Umbilical cord (tissue), 2 donors: ENCODE measurements around the gene TYMS. TPM values are rescaled to one million over a fixed set of nuclear protein-coding genes. Genes with fewer than 3 reads are reported as not detected.

ENCODE experiments used
- DNase-seq: peaks from one replicate; pipeline ENCODE4 v3.0.0-alpha.2; 2015; ENCODE audit warnings: low spot score
- total RNA-seq: library from RNA; depleted of rRNA; stranded (reverse); fragments of >200 nt; gene quantifications from one replicate; pipeline ENCODE4 v1.2.3, GENCODE V29; 2014; ENCODE audit warnings: low replicate concordance; ENCODE audit not compliant: insufficient read depth

TYMS gene
- total RNA-seq, 1 donor from 2014 or later: 6.0 TPM

- DNase-seq: no peak
Observed at GRCh38 chr18:711310-711656, 53.8 kb downstream of the TYMS start.

DNA sequence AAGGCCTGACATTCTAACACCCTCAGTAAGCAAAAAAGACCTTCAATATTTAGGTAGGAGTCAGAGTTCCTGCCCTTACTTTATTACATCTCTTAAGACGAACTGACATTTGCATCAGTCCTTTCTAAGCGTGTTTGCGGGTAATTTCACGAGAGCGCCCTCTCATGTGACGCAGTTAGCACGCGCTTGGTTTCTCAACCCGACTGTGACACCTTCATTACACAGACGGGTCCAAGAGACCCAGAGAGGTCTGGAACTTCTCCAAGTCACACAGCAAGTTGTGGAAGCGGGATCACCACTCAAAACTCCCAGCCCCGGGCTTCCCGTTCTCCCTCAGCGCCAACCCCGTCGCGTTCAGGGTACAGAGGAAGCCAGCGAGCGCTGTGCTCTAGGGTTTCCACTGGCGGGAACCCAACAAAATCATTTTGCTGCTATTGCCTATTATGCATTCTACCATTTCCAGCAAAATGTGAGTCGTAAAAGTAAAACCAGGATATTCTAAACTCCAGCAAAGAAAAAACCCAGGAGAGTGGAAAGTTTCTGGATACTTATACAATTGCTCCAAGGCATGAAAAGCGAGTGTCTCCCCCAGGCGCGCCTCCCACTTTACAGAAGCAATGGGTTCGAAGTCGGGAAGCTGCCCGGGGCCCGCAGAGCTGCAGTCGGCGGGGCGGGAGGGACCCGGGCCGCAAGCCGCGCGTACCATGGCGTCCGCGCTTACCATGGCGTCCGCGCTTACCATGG, 54.4 kb downstream of the TYMS start:
- DNase-seq: peak; percentile 77

GRCh38 chr18:712401-713134, 55.1 kb downstream of the TYMS start, which contains the start of gene ENOSF1:
ENOSF1 (minus strand) TSS chr18:712630; CDS start chr18:712587, 43 bp downstream.
- DNase-seq: peak; percentile 76

GRCh38 chr18:713135-713490, 55.7 kb downstream of the TYMS start:
- no peak for DNase-seq

- DNase-seq: no peak
Observed at GRCh38 chr18:715626-716025, 58.2 kb downstream of the TYMS start.

DNA sequence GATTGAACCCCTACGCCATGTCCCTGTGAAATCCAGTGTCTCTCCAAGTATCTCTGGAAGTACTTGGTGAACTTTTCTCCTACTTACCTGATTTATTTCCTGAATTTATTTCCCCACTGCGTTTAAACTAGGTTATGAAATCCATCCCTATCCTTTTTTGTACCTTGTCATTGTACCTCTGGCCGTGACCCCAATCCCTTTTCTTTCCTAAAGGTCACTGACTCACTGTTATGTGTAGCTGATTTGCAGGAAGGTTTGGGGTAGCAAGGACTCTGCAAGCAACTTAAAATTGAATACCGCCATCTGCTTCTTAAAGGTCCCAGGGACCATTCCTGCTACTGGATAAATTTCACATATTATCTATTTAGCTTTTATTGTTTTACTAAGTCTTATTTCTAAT, 59.5 kb downstream of the TYMS start:
- no peak for DNase-seq

Other genes with a start within 250 kb of the TYMS start
- 93.7 TPM for gene COLEC12, start 157.0 kb upstream of the TYMS start, total RNA-seq
- gene CETN1, start 77.3 kb upstream of the TYMS start, total RNA-seq: not detected
- gene CLUL1, start 60.7 kb upstream of the TYMS start, total RNA-seq: 0.72 TPM
- gene ENOSF1, start 55.0 kb downstream of the TYMS start, total RNA-seq: 45.5 TPM
- 86.2 TPM for gene YES1, start 154.6 kb downstream of the TYMS start, total RNA-seq
- 2.9 TPM for gene ADCYAP1, start 247.2 kb downstream of the TYMS start, total RNA-seq